SU-DHL-6 (cell line): ENCODE results near the gene DHX35.

Experiments used
- CTCF ChIP-seq: fragments of 200-600 bp; sonication (generic); IDR thresholded peaks from one replicate; pipeline ENCODE4 v1.5.1; 2017; ENCODE audit warnings: antibody characterized with exemption, mild to moderate bottlenecking, low read length, moderate library complexity; ENCODE audit not compliant: insufficient read depth, poor library complexity, severe bottlenecking
- EZH2phosphoT487 ChIP-seq: fragments of 200-600 bp; sonication (generic), shearing (Covaris generic); conservative IDR thresholded peaks from 2 replicates; pipeline ENCODE4 v1.6.1; 2018; ENCODE audit warnings: mild to moderate bottlenecking, antibody characterized with exemption, low read length, moderate library complexity, mixed read lengths

- no peak for TF ChIP-seq EZH2phosphoT487
- TF ChIP-seq CTCF = no peak
Observed at GRCh38 chr20:38946836-38947235, 15.3 kb upstream of the DHX35 start.
